Measurements from ENCODE around the gene GALNS. TPM values are rescaled to one million over a fixed set of nuclear protein-coding genes. Genes with fewer than 3 reads are reported as not detected.

Gene GALNS
- total RNA-seq, 2 experiments from 2014 or later: 29.4 to 35.7 TPM

GRCh38 chr16:88885693-88886280, 29.0 kb upstream of the GALNS start:
- no peaks in the 10 kb centered on the region for H3K27me3 Mint-ChIP-seq
- DNase-seq: no peak
- no peak overlapping the region for H3K27ac Mint-ChIP-seq
- no peak overlapping the region for H3K4me3 Mint-ChIP-seq
- no peaks in the 10 kb centered on the region for H3K36me3 Mint-ChIP-seq (ENCODE audit: low read depth)
- H3K4me1 Mint-ChIP-seq: peaks cover 5% of the 10 kb centered on the region
- POLR2A ChIA-PET: no interaction called here
- H3K9me3 Mint-ChIP-seq: no peaks in the 10 kb centered on the region
- CTCF ChIA-PET: no interaction called here

GRCh38 chr16:88884569-88885271, 28.0 kb upstream of the GALNS start:
- ChIA-PET CTCF (interaction anchor here (0.7 kb wide), 1 partner anchor 21 kb away, joined by 3 read pairs; no protein-coding TSS in a partner anchor), POLR2A (no interaction called here)
- DNase-seq: no peak
- H3K4me1 Mint-ChIP-seq: peaks cover 5% of the 10 kb centered on the region
- H3K4me3 Mint-ChIP-seq: no peak overlapping the region
- H3K27ac Mint-ChIP-seq: no peak overlapping the region
- H3K9me3 Mint-ChIP-seq: no peaks in the 10 kb centered on the region
- no peaks in the 10 kb centered on the region for H3K27me3 Mint-ChIP-seq
- no peaks in the 10 kb centered on the region for H3K36me3 Mint-ChIP-seq (ENCODE audit: low read depth)

GRCh38 chr16:88883946-88884345, 27.2 kb upstream of the GALNS start:
- DNase-seq: no peak
- ChIA-PET POLR2A (no interaction called here), CTCF (no interaction called here)
- no peaks in the 10 kb centered on the region for H3K9me3 Mint-ChIP-seq
- H3K27me3 Mint-ChIP-seq: no peaks in the 10 kb centered on the region
- no peak overlapping the region for H3K27ac Mint-ChIP-seq
- H3K36me3 Mint-ChIP-seq (ENCODE audit: low read depth): no peaks in the 10 kb centered on the region
- H3K4me3 Mint-ChIP-seq: no peak overlapping the region
- peaks cover 5% of the 10 kb centered on the region for H3K4me1 Mint-ChIP-seq

GRCh38 chr16:88883117-88883895, 26.6 kb upstream of the GALNS start:
- DNase-seq: no peak
- Mint-ChIP-seq H3K27me3 (no peaks in the 10 kb centered on the region), H3K36me3 (ENCODE audit: low read depth) (no peaks in the 10 kb centered on the region), H3K27ac (no peak overlapping the region), H3K4me3 (no peak overlapping the region), H3K9me3 (no peaks in the 10 kb centered on the region), H3K4me1 (peaks cover 5% of the 10 kb centered on the region)
- ChIA-PET CTCF (interaction anchor here (0.7 kb wide), 1 partner anchor 19 kb away, joined by 3 read pairs; no protein-coding TSS in a partner anchor), POLR2A (no interaction called here)

GRCh38 chr16:88882358-88883030, 25.7 kb upstream of the GALNS start:
- Mint-ChIP-seq H3K36me3 (ENCODE audit: low read depth) (no peaks in the 10 kb centered on the region), H3K4me1 (peaks cover 5% of the 10 kb centered on the region), H3K27me3 (no peaks in the 10 kb centered on the region), H3K27ac (no peak overlapping the region), H3K9me3 (no peaks in the 10 kb centered on the region), H3K4me3 (no peak overlapping the region)
- peak; percentile 27 for DNase-seq
- POLR2A ChIA-PET: no interaction called here
- CTCF ChIA-PET: interaction anchor here (0.6 to 1.2 kb wide), 4 partner anchors 9 to 316 kb away, joined by 3 to 4 read pairs (median 3); no protein-coding TSS in a partner anchor

- Mint-ChIP-seq H3K9me3 (no peaks in the 10 kb centered on the region), H3K27ac (no peak overlapping the region), H3K27me3 (no peaks in the 10 kb centered on the region), H3K36me3 (ENCODE audit: low read depth) (no peaks in the 10 kb centered on the region), H3K4me3 (no peak overlapping the region), H3K4me1 (peaks cover 5% of the 10 kb centered on the region)
- ChIA-PET POLR2A (no interaction called here), CTCF (interaction anchor here (0.6 to 1.2 kb wide), 3 partner anchors 8 to 35 kb away, joined by 3 to 4 read pairs (median 3); no protein-coding TSS in a partner anchor)
- DNase-seq: no peak
Observed at GRCh38 chr16:88881675-88882357, 25.1 kb upstream of the GALNS start.

GRCh38 chr16:88881007-88881615, 24.4 kb upstream of the GALNS start:
- no peaks in the 10 kb centered on the region for H3K9me3 Mint-ChIP-seq
- H3K27ac Mint-ChIP-seq: no peak overlapping the region
- POLR2A ChIA-PET: no interaction called here
- no peak overlapping the region for H3K4me3 Mint-ChIP-seq
- DNase-seq: no peak
- peaks cover 5% of the 10 kb centered on the region for H3K4me1 Mint-ChIP-seq
- no peaks in the 10 kb centered on the region for H3K27me3 Mint-ChIP-seq
- H3K36me3 Mint-ChIP-seq (ENCODE audit: low read depth): no peaks in the 10 kb centered on the region
- CTCF ChIA-PET: interaction anchor here (0.6 to 1.2 kb wide), 2 partner anchors 9 to 36 kb away, joined by 3 to 4 read pairs; no protein-coding TSS in a partner anchor

GRCh38 chr16:88880226-88881006, 23.7 kb upstream of the GALNS start:
- Mint-ChIP-seq H3K4me3 (no peak overlapping the region), H3K27me3 (no peaks in the 10 kb centered on the region), H3K9me3 (no peaks in the 10 kb centered on the region), H3K36me3 (ENCODE audit: low read depth) (no peaks in the 10 kb centered on the region), H3K4me1 (peaks cover 5% of the 10 kb centered on the region), H3K27ac (no peak overlapping the region)
- CTCF ChIA-PET: interaction anchor here (0.7 kb wide), 1 partner anchor 25 kb away, joined by 3 read pairs; no protein-coding TSS in a partner anchor
- POLR2A ChIA-PET: no interaction called here
- no peak for DNase-seq

GRCh38 chr16:88879788-88880055, 23.0 kb upstream of the GALNS start:
- peaks cover 5% of the 10 kb centered on the region for H3K4me1 Mint-ChIP-seq
- H3K36me3 Mint-ChIP-seq (ENCODE audit: low read depth): no peaks in the 10 kb centered on the region

GRCh38 chr16:88878967-88879787, 22.4 kb upstream of the GALNS start:
- ChIA-PET POLR2A (no interaction called here), CTCF (no interaction called here)

More at GRCh38 chr16:88879788-88880055, 23.0 kb upstream of the GALNS start:
- Mint-ChIP-seq H3K27me3 (no peaks in the 10 kb centered on the region), H3K9me3 (no peaks in the 10 kb centered on the region), H3K4me3 (no peak overlapping the region), H3K27ac (no peak overlapping the region)
- ChIA-PET CTCF (no interaction called here), POLR2A (no interaction called here)
- no peak for DNase-seq

GRCh38 chr16:88878356-88878755, 21.6 kb upstream of the GALNS start:
- Mint-ChIP-seq H3K27ac (no peak overlapping the region), H3K27me3 (no peaks in the 10 kb centered on the region), H3K36me3 (ENCODE audit: low read depth) (no peaks in the 10 kb centered on the region), H3K4me3 (no peak overlapping the region), H3K4me1 (peaks cover 5% of the 10 kb centered on the region), H3K9me3 (no peaks in the 10 kb centered on the region)
- no peak for DNase-seq
- ChIA-PET CTCF (no interaction called here), POLR2A (no interaction called here)

More at GRCh38 chr16:88878967-88879787, 22.4 kb upstream of the GALNS start:
- no peak for DNase-seq
- Mint-ChIP-seq H3K27ac (no peak overlapping the region), H3K4me1 (peaks cover 5% of the 10 kb centered on the region), H3K9me3 (no peaks in the 10 kb centered on the region), H3K36me3 (ENCODE audit: low read depth) (no peaks in the 10 kb centered on the region), H3K27me3 (no peaks in the 10 kb centered on the region), H3K4me3 (no peak overlapping the region)

Measured in activated CD4-positive, alpha-beta T cell treated with anti-CD3 and anti-CD28 coated beads, Interleukin-2, amount 10 ng/mL, durations not matched to agents 7 days and 5 days (primary cell).